HepG2 (cell line): ENCODE data around the gene SUSD3. TPM values are rescaled to one million over a fixed set of nuclear protein-coding genes. Genes with fewer than 3 reads are reported as not detected.
A peak's percentile ranks its signal among the peaks of the same experiment; 100 is the strongest.

Experiments used
- ATAC-seq: fragments of 200-7000 bp; cut with Tn5 transposase; 3 replicates; pipeline ENCODE4 v1.9.1; 2020; ENCODE audit warnings: mild to moderate bottlenecking, moderate library complexity
- BruUV-seq: library from RNA; stranded (reverse); fragments of 400-500 nt; replicated peaks from 2 replicates; lab custom pipeline; 2021; lab: Mats Ljungman, UMichigan
- CTCF ChIA-PET: fragments of 300-600 bp; formaldehyde crosslinking; extraction: SDS; loops from one replicate; lab custom pipeline; 2021; ENCODE audit warnings: low total read pairs, inconsistent platforms, low intra/inter-chr PET ratio; lab: Yijun Ruan, JAX
- POLR2A ChIA-PET: fragments of 350-600 bp; sonication (Branson Sonifier 250); formaldehyde crosslinking; loops from one replicate; lab custom pipeline; 2020; ENCODE audit warnings: antibody characterized with exemption, inconsistent platforms; lab: Yijun Ruan, JAX
- DNase-seq: peaks from one replicate; pipeline ENCODE4 v3.0.0-alpha.2; 2015; ENCODE audit warnings: low spot score
- FAIRE-seq: peaks from 3 replicates; lab custom pipeline; 2011; peaks lifted over from hg19 to GRCh38; lab: Jason Lieb, UNC
- H2AFZ ChIP-seq: one replicate; pipeline ENCODE4 v1.6.1; 2011; ENCODE audit warnings: low read length, inconsistent platforms
- H3K27ac ChIP-seq: fragments of 300-600 bp; 3 replicates; pipeline ENCODE4 v1.8.0; 2011; ENCODE audit warnings: mixed run types, mild to moderate bottlenecking, mixed read lengths, low read length, inconsistent platforms; ENCODE audit not compliant: insufficient read depth; ENCODE audit errors: extremely low read length
- H3K27me3 ChIP-seq, 2 experiments: fragments of 200-600 bp in 1 of 2; 2 replicates in 1 of 2; 3 replicates in 1 of 2; pipeline versions ENCODE4 v1.6.0 to v1.8.0; 2011; ENCODE audit warnings: low read length in 2 of 2, mild to moderate bottlenecking in 2 of 2, moderate library complexity in 2 of 2, inconsistent platforms in 1 of 2; ENCODE audit not compliant: insufficient read depth in 2 of 2, control insufficient read depth in 1 of 2
- H3K36me3 ChIP-seq, 2 experiments: fragments of 200-600 bp in 1 of 2; replicated peaks in 1 of 2; 2 replicates in 1 of 2; 3 replicates in 1 of 2; pipeline versions ENCODE4 v1.5.1 to v1.8.0; 2011; ENCODE audit warnings: low read length in 2 of 2, inconsistent platforms in 1 of 2; ENCODE audit not compliant: insufficient read depth in 2 of 2, control insufficient read depth in 1 of 2
- H3K4me1 ChIP-seq: 2 replicates; pipeline ENCODE4 v1.5.1; 2012; ENCODE audit warnings: low read length, inconsistent platforms; ENCODE audit not compliant: insufficient read depth
- H3K4me2 ChIP-seq: 2 replicates; pipeline ENCODE4 v1.6.0; 2011; ENCODE audit warnings: low read depth, low read length, inconsistent platforms
- H3K4me3 ChIP-seq, 3 experiments: fragments of 200-600 bp in 1 of 3; sonication (generic), shearing (Covaris generic) in 1 of 3; replicated peaks in 1 of 3; 2 replicates each; pipeline ENCODE4 v1.5.1; 2011 to 2016; ENCODE audit warnings: low read length in 3 of 3, inconsistent platforms in 2 of 3, low read depth in 2 of 3, mild to moderate bottlenecking in 2 of 3, control low read depth in 1 of 3, mixed read lengths in 1 of 3; ENCODE audit not compliant: insufficient read depth in 1 of 3
- H3K79me2 ChIP-seq: one replicate; pipeline ENCODE4 v1.6.1; 2011; ENCODE audit warnings: low read length, inconsistent platforms; ENCODE audit not compliant: insufficient read depth
- H3K9ac ChIP-seq: 2 replicates; pipeline ENCODE4 v1.6.0; 2011; ENCODE audit warnings: mild to moderate bottlenecking, low read depth, low read length, inconsistent platforms; ENCODE audit not compliant: insufficient read depth
- H3K9me3 ChIP-seq: 2 replicates; pipeline ENCODE4 v1.5.1; 2012; ENCODE audit warnings: mild to moderate bottlenecking, low read length
- H4K20me1 ChIP-seq: 2 replicates; pipeline ENCODE4 v1.6.0; 2011; ENCODE audit warnings: inconsistent platforms, mild to moderate bottlenecking, low read length, moderate library complexity; ENCODE audit not compliant: insufficient read depth
- AGO2 ChIP-seq: fragments of 200-400 bp; formaldehyde crosslinking; optimal IDR thresholded peaks from 2 replicates; pipeline ENCODE3; 2017; ENCODE audit warnings: mild to moderate bottlenecking, low read depth, low read length, moderate library complexity
- ELF4 ChIP-seq: sonication (generic); formaldehyde crosslinking; IDR thresholded peaks from 2 replicates; pipeline ENCODE4 v1.5.0; 2020; ENCODE audit warnings: missing genetic modification reagents, mild to moderate bottlenecking, moderate library complexity, borderline replicate concordance
- KLF16 ChIP-seq, 2 experiments: sonication (generic) in 1 of 2; formaldehyde crosslinking in 1 of 2; IDR thresholded peaks; 2 replicates each; pipeline versions ENCODE4 v1.6.1 to v1.8.0; 2016 to 2023; ENCODE audit warnings: missing genetic modification reagents in 2 of 2, missing compliant biosample characterization in 1 of 2
- ZNF552 ChIP-seq: sonication (generic); formaldehyde crosslinking; IDR thresholded peaks from 2 replicates; pipeline ENCODE4 v1.9.0; 2022; ENCODE audit warnings: missing genetic modification reagents, mild to moderate bottlenecking, borderline replicate concordance
- ZNF674 ChIP-seq: sonication (generic); formaldehyde crosslinking; IDR thresholded peaks from 2 replicates; pipeline ENCODE4 v1.5.0; 2020; ENCODE audit warnings: low read depth, mild to moderate bottlenecking, missing genetic modification reagents
- WGBS: methylation state at CpG from one replicate; pipeline ENCODE4 v1.1.6; 2017; ENCODE audit warnings: low lambda C conversion rate; 5-methylcytosine and 5-hydroxymethylcytosine counted together
- in situ Hi-C: cut with HindIII; loops from 2 replicates; pipeline ENCODE4 v1.10.0; 2017; ENCODE audit warnings: low pct_unique_long_range_greater_than_20kb; ENCODE audit not compliant: extremely low pct_ligation_motif_present
- intact Hi-C: fragments of 100-400 bp; cut with micrococcal nuclease; formaldehyde crosslinking; loops from one replicate; pipeline ENCODE4 v1.10.0; 2022; ENCODE audit not compliant: unreplicated experiment
- polyA plus RNA-seq, 8 experiments: library from polyadenylated mRNA; depleted of rRNA in 3 of 8; stranded (reverse) in 7 of 8; unstranded in 1 of 8; fragments of >200 nt; fragmentation: Illumina TruSeq in 4 of 8; extraction: Trizol in 4 of 8; gene quantifications; 2 replicates each; pipeline versions ENCODE4 v1.2.1 to v1.2.3, GENCODE V29; 2011 to 2016; ENCODE audit warnings: low read depth in 4 of 8, missing spikeins in 1 of 8, mixed read lengths in 1 of 8; ENCODE audit not compliant: insufficient read depth in 1 of 8
- total RNA-seq, 5 experiments: library from RNA; depleted of rRNA; stranded (reverse); fragments of >200 nt; fragmentation: Illumina TruSeq; extraction: Trizol; gene quantifications; 2 replicates each; pipeline ENCODE4 v1.2.3, GENCODE V29; 2016; ENCODE audit warnings: low read depth in 1 of 5
- TF ChIP-seq, protein P1 (sequence below): sonication (generic); formaldehyde crosslinking; IDR thresholded peaks from 2 replicates; pipeline ENCODE4 v1.5.0; 2020; ENCODE audit warnings: missing genetic modification reagents, mild to moderate bottlenecking, borderline replicate concordance

The SUSD3 gene
- total and polyA plus RNA-seq, 2 of the 13 experiments (the other 11 are each of a cell fraction or from before 2014, with no cell fraction given) = 7.0 to 9.1 TPM

DNA sequence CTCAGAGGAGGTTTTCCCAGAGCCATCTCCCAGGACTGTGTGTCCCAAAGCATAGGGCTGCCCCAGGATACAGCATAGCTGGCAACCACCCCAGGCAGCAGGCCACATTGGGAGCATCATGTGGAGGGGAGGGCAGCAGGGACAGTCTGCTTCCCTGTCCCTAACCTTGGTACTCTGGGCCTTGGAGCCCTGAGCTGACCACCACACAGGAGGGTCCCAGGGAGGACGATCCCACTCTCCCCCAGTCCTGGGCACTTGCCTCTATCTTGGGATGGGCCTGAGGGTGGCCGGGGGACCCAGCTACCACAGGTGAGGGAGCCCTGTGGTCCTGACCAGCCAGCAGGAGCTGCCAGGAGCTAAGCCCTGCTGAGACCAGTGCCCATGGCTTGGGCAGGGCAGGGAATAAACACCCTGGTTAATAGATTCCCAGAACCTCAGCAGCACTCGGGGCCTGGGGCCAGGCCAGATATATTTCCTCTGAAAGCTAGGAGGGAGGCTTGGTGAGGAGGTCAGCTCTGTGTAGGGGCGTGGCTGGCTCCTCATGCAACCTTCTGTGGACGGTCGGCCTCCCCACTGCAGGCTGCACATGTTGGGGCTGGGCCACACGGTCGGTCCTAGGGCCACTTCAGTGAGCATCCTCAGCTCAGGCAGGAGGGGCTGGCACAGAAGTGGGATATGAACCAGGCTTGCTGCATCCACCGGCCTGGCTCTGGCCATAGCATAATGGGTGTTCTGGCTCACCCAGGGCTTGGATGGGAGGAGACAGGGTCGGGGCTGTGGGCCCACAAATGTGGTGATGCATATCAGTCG lies 71.4 kb downstream of the SUSD3 start:
- BruUV-seq = no TSS peak
- ATAC-seq = no peak
- intact Hi-C loops = no loop called here
- H3K36me3 ChIP-seq = peaks cover 18 to 20% of the 10 kb centered on the region in 2 experiments; a peak in 4 of 5 replicates
- POLR2A ChIA-PET = interaction anchor here (0.6 to 7.5 kb wide), 6 partner anchors 10 to 669 kb away, joined by 3 to 195 read pairs (median 3); no protein-coding TSS in a partner anchor
- 0 out of 2 replicates have a peak overlapping the region, but pooled peaks have one; percentile 13 for H3K9ac ChIP-seq
- H2AFZ ChIP-seq = no peak overlapping the region
- H3K27ac ChIP-seq = peak overlapping the region; percentile 5
- CTCF ChIA-PET = no interaction called here
- no peak for TF ChIP-seq ELF4 (CRISPR knock-in tag)
- no peak for TF ChIP-seq ZNF674 (CRISPR knock-in tag)
- TF ChIP-seq ZNF552 (CRISPR knock-in tag) = no peak
- no peak for TF ChIP-seq KLF16 (CRISPR knock-in tag; IDR thresholded peaks at IDR 0.05)
- peak; percentile 54 for TF ChIP-seq AGO2
- TF ChIP-seq, protein P1, sequence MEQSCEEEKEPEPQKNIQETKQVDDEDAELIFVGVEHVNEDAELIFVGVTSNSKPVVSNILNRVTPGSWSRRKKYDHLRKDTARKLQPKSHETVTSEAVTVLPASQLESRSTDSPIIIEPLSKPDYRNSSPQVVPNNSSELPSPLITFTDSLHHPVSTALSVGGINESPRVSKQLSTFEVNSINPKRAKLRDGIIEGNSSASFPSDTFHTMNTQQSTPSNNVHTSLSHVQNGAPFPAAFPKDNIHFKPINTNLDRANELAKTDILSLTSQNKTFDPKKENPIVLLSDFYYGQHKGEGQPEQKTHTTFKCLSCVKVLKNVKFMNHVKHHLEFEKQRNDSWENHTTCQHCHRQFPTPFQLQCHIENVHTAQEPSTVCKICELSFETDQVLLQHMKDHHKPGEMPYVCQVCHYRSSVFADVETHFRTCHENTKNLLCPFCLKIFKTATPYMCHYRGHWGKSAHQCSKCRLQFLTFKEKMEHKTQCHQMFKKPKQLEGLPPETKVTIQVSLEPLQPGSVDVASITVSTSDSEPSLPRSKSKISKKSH = no peak
- peaks cover 76% of the 10 kb centered on the region for H3K4me1 ChIP-seq
- no peak for FAIRE-seq
- in situ Hi-C loops = no loop called here
- DNase-seq = no peak
- no peaks in the 10 kb centered on the region for H3K9me3 ChIP-seq
- no peaks in the 10 kb centered on the region; a peak in 1 of 5 replicates for H3K27me3 ChIP-seq
- H3K79me2 ChIP-seq = peaks cover 74% of the 10 kb centered on the region
- H3K4me2 ChIP-seq = peak overlapping the region; percentile 1; the same call in 1 of the 2 replicates
- WGBS = no CpG with 5 or more reads among the region's 11 CpGs
- no peaks in the 10 kb centered on the region for H4K20me1 ChIP-seq
- H3K4me3 ChIP-seq = no peak overlapping the region
